ENCODE results near the gene GAPDH.

DNA sequence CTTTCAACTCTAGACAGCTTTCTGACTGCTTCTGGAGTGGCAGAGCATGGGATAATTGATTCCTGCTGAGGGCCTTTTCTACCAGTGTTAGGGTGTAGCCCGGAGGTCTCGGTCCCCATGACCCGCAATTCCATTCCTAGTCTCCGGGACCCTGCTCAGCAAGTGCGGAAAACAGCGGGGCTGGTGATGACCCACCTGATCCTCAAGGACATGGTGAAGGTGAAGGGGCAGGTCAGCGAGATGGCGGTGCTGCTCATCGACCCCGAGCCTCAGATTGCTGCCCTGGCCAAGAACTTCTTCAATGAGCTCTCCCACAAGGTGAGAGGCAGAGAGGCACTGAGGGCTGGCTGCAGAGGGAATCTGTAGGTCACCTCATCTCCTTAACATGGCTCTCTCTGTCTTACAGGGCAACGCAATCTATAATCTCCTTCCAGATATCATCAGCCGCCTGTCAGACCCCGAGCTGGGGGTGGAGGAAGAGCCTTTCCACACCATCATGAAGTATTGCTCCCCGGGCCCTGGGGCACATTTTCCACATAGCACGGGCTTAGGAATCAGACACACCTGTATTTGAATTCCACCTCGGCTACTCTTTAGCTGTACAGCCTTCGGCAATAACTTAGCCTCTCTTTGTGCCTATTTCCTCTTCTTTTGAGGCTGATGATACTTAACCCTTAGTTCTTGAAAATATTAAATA lies 5.6 kb upstream of the GAPDH start:
- TF ChIP-seq, protein P1, sequence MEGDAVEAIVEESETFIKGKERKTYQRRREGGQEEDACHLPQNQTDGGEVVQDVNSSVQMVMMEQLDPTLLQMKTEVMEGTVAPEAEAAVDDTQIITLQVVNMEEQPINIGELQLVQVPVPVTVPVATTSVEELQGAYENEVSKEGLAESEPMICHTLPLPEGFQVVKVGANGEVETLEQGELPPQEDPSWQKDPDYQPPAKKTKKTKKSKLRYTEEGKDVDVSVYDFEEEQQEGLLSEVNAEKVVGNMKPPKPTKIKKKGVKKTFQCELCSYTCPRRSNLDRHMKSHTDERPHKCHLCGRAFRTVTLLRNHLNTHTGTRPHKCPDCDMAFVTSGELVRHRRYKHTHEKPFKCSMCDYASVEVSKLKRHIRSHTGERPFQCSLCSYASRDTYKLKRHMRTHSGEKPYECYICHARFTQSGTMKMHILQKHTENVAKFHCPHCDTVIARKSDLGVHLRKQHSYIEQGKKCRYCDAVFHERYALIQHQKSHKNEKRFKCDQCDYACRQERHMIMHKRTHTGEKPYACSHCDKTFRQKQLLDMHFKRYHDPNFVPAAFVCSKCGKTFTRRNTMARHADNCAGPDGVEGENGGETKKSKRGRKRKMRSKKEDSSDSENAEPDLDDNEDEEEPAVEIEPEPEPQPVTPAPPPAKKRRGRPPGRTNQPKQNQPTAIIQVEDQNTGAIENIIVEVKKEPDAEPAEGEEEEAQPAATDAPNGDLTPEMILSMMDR (IDR thresholded peaks at IDR 0.05), result no peak; the same call in 1 of the 2 replicates
- no peak for TF ChIP-seq NFIC (IDR thresholded peaks at IDR 0.05; ENCODE audit: borderline replicate concordance)
- no peak for TF ChIP-seq POLR2AphosphoS5 (IDR thresholded peaks at IDR 0.05; ENCODE audit: low read depth, low read length)
- no peak for TF ChIP-seq RFX5 (IDR thresholded peaks at IDR 0.05; ENCODE audit: low read length)
- TF ChIP-seq FOXM1 (IDR thresholded peaks at IDR 0.05; ENCODE audit: low read depth), result no peak
- TF ChIP-seq REST (IDR thresholded peaks at IDR 0.05; ENCODE audit: low read depth, low read length), result no peak
- TF ChIP-seq, protein P2, sequence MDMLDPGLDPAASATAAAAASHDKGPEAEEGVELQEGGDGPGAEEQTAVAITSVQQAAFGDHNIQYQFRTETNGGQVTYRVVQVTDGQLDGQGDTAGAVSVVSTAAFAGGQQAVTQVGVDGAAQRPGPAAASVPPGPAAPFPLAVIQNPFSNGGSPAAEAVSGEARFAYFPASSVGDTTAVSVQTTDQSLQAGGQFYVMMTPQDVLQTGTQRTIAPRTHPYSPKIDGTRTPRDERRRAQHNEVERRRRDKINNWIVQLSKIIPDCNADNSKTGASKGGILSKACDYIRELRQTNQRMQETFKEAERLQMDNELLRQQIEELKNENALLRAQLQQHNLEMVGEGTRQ (IDR thresholded peaks at IDR 0.05; ENCODE audit: borderline replicate concordance, low read depth, low read length), result no peak
- no peak for TF ChIP-seq YY1 (IDR thresholded peaks at IDR 0.05; ENCODE audit: low read depth)
- TF ChIP-seq EP300 (IDR thresholded peaks at IDR 0.05; ENCODE audit: borderline replicate concordance in 1 of 2, low read depth in 1 of 2, low read length in 1 of 2), result no peak
